ENCODE data around the gene NAGLU.
A peak's percentile ranks its signal among the peaks of the same experiment; 100 is the strongest.
"Not testable (repeated sequence)": the region's sequence is repeated elsewhere in the genome, so short reads cannot be mapped to it uniquely, and the experiment has no call there.

Gene NAGLU

GRCh38 chr17:42547698-42548069, 11.6 kb downstream of the NAGLU start:
- no peaks in the 10 kb centered on the region for H3K27me3 ChIP-seq (ENCODE audit: insufficient read depth, poor library complexity, severe bottlenecking)
- H3K36me3 ChIP-seq (ENCODE audit: low read depth): no peaks in the 10 kb centered on the region
- no peak overlapping the region for H3K27ac ChIP-seq (ENCODE audit: poor library complexity, severe bottlenecking)
- no peak for ATAC-seq (ENCODE audit: low read depth)
- no peaks in the 10 kb centered on the region for H3K4me1 ChIP-seq (ENCODE audit: insufficient read depth, poor library complexity, severe bottlenecking)
- H3K9me3 ChIP-seq (ENCODE audit: severe bottlenecking): no peaks in the 10 kb centered on the region
- no peak for TF ChIP-seq CTCF (IDR thresholded peaks at IDR 0.05; ENCODE audit: poor library complexity, severe bottlenecking)
- DNase-seq (ENCODE audit: low spot score): no peak
- H3K4me3 ChIP-seq (ENCODE audit: severe bottlenecking): no peak overlapping the region

- DNase-seq (ENCODE audit: low spot score): peak; percentile 89
Observed at GRCh38 chr17:42548070-42548837, 12.2 kb downstream of the NAGLU start.

GRCh38 chr17:42548993-42549755, 13.1 kb downstream of the NAGLU start:
- no peaks in the 10 kb centered on the region for H3K9me3 ChIP-seq (ENCODE audit: severe bottlenecking)
- H3K4me1 ChIP-seq (ENCODE audit: insufficient read depth, poor library complexity, severe bottlenecking): no peaks in the 10 kb centered on the region
- no peak for TF ChIP-seq CTCF (IDR thresholded peaks at IDR 0.05; ENCODE audit: poor library complexity, severe bottlenecking)
- H3K36me3 ChIP-seq (ENCODE audit: low read depth): no peaks in the 10 kb centered on the region
- no peaks in the 10 kb centered on the region for H3K27me3 ChIP-seq (ENCODE audit: insufficient read depth, poor library complexity, severe bottlenecking)
- no peak overlapping the region for H3K27ac ChIP-seq (ENCODE audit: poor library complexity, severe bottlenecking)
- no peak overlapping the region for H3K4me3 ChIP-seq (ENCODE audit: severe bottlenecking)
- DNase-seq (ENCODE audit: low spot score): no peak
- ATAC-seq (ENCODE audit: low read depth): no peak

More at GRCh38 chr17:42548070-42548837, 12.2 kb downstream of the NAGLU start:
- ATAC-seq (ENCODE audit: low read depth): peak; percentile 86
- Histone ChIP-seq H3K36me3 (ENCODE audit: low read depth) (no peaks in the 10 kb centered on the region), H3K4me1 (ENCODE audit: insufficient read depth, poor library complexity, severe bottlenecking) (no peaks in the 10 kb centered on the region), H3K27me3 (ENCODE audit: insufficient read depth, poor library complexity, severe bottlenecking) (no peaks in the 10 kb centered on the region), H3K4me3 (ENCODE audit: severe bottlenecking) (peak overlapping the region; percentile 27), H3K27ac (ENCODE audit: poor library complexity, severe bottlenecking) (no peak overlapping the region), H3K9me3 (ENCODE audit: severe bottlenecking) (no peaks in the 10 kb centered on the region)
- peak; percentile 79 for TF ChIP-seq CTCF (IDR thresholded peaks at IDR 0.05; ENCODE audit: poor library complexity, severe bottlenecking)

- not testable (repeated sequence) for H3K9me3 ChIP-seq (ENCODE audit: severe bottlenecking); H3K4me1 ChIP-seq (ENCODE audit: insufficient read depth, poor library complexity, severe bottlenecking); H3K27me3 ChIP-seq (ENCODE audit: insufficient read depth, poor library complexity, severe bottlenecking); ATAC-seq (ENCODE audit: low read depth); DNase-seq (ENCODE audit: low spot score); H3K36me3 ChIP-seq (ENCODE audit: low read depth)
- Histone ChIP-seq H3K4me3 (ENCODE audit: severe bottlenecking) (peak within 1 kb of the TSS; percentile 83), H3K27ac (ENCODE audit: poor library complexity, severe bottlenecking) (peak within 1 kb of the TSS; percentile 74)
Observed at GRCh38 chr17:42552736-42553135, 16.7 kb downstream of the NAGLU start, which contains the start of gene HSD17B1. TSS of gene HSD17B1 (plus strand) at chr17:42552923. CDS start at chr17:42552934, 11 bp downstream.

- Histone ChIP-seq H3K4me1 (ENCODE audit: insufficient read depth, poor library complexity, severe bottlenecking) (no peaks in the 10 kb centered on the region), H3K27me3 (ENCODE audit: insufficient read depth, poor library complexity, severe bottlenecking) (no peaks in the 10 kb centered on the region), H3K9me3 (ENCODE audit: severe bottlenecking) (no peaks in the 10 kb centered on the region), H3K27ac (ENCODE audit: poor library complexity, severe bottlenecking) (peak overlapping the region; percentile 74), H3K4me3 (ENCODE audit: severe bottlenecking) (peak overlapping the region; percentile 83), H3K36me3 (ENCODE audit: low read depth) (no peaks in the 10 kb centered on the region)
- peak; percentile 49 for ATAC-seq (ENCODE audit: low read depth)
- DNase-seq (ENCODE audit: low spot score): no peak
- no peak for TF ChIP-seq CTCF (IDR thresholded peaks at IDR 0.05; ENCODE audit: poor library complexity, severe bottlenecking)
Observed at GRCh38 chr17:42553161-42553818, 17.2 kb downstream of the NAGLU start.
